ENCODE results near the gene MYO7B.
"Not testable (repeated sequence)": the region's sequence is repeated elsewhere in the genome, so short reads cannot be mapped to it uniquely, and the experiment has no call there.

DNA sequence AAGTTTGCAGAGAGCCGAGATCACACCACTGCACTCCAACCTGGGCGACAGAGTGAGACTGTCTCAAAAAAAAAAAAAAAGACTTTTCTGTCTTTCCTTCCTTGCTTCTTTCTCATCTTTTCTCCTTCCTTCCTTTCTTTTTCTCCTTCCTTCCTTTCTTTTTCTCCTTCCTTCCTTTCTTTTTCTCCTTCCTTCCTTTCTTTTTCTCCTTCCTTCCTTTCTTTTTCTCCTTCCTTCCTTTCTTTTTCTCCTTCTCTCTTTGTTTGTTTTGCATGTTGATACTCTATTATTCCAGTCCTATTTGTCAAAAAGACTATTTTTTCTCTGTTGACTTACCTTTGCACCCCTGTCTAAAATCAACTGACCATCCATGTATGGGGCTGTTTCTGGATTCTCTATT, 36.9 kb downstream of the MYO7B start:
- TF ChIP-seq CTCF, POLR2A, POLR2AphosphoS5, EP300 (IDR thresholded peaks at IDR 0.05): not testable (repeated sequence)

Measured in upper lobe of left lung (tissue), 4 donors.